Type B pancreatic cell (in vitro differentiated cells): Measurements from ENCODE around the gene TCEA2. TPM values are rescaled to one million over a fixed set of nuclear protein-coding genes. Genes with fewer than 3 reads are reported as not detected.
A peak's percentile ranks its signal among the peaks of the same experiment; 100 is the strongest.

Source experiments
- DNase-seq: peaks from one replicate; pipeline ENCODE4 v3.0.0; 2021; ENCODE audit warnings: mixed read lengths; ENCODE audit not compliant: unreplicated experiment; ENCODE audit errors: extremely low spot score
- H3K27ac Mint-ChIP-seq: 2 replicates; pipeline ENCODE4 v1.8.0; 2021; ENCODE audit warnings: mild to moderate bottlenecking, mixed read lengths
- H3K27me3 Mint-ChIP-seq: 2 replicates; pipeline ENCODE4 v1.8.0; 2021; ENCODE audit warnings: mixed read lengths
- H3K36me3 Mint-ChIP-seq: 2 replicates; pipeline ENCODE4 v1.8.0; 2021; ENCODE audit warnings: mixed read lengths
- H3K4me1 Mint-ChIP-seq: one replicate; pipeline ENCODE4 v1.8.0; 2021; ENCODE audit warnings: mixed read lengths; ENCODE audit not compliant: unreplicated experiment
- H3K4me3 Mint-ChIP-seq: 2 replicates; pipeline ENCODE4 v1.8.0; 2021; ENCODE audit warnings: mild to moderate bottlenecking, mixed read lengths
- H3K9me3 Mint-ChIP-seq: 2 replicates; pipeline ENCODE4 v1.8.0; 2021; ENCODE audit warnings: mixed read lengths
- CTCF ChIP-seq: fragments of 200-600 bp; sonication (generic); conservative IDR thresholded peaks from 2 replicates; pipeline ENCODE4 v1.5.0; 2021; ENCODE audit warnings: antibody characterized with exemption, mild to moderate bottlenecking
- total RNA-seq: library from RNA; stranded (reverse); gene quantifications from 2 replicates; pipeline ENCODE4 v1.2.1, GENCODE V29; 2021; ENCODE audit warnings: low replicate concordance

Gene TCEA2
- total RNA-seq, 1 donor from 2014 or later, result 73.3 TPM

DNA sequence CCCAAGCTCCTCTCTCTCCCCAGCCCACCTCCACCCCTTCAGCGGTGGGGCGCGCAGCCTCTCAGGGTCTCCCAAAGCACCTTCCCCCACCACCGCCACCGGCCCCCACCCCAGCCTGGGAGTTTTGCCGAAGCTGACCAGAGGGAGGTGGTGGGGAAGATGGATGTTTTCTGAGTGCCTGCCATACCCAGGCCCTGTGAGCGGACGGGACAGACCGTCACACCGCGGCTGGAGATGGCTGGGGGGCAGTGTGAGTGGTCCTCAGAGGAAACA, 21.3 kb upstream of the TCEA2 start:
- Mint-ChIP-seq H3K4me3 (peak overlapping the region; percentile 77), H3K27me3 (peaks cover 77% of the 10 kb centered on the region), H3K36me3 (no peaks in the 10 kb centered on the region), H3K9me3 (no peaks in the 10 kb centered on the region), H3K4me1 (peaks cover 5% of the 10 kb centered on the region), H3K27ac (peak overlapping the region; percentile 93)
- no peak for DNase-seq
- TF ChIP-seq CTCF, result no peak

DNA sequence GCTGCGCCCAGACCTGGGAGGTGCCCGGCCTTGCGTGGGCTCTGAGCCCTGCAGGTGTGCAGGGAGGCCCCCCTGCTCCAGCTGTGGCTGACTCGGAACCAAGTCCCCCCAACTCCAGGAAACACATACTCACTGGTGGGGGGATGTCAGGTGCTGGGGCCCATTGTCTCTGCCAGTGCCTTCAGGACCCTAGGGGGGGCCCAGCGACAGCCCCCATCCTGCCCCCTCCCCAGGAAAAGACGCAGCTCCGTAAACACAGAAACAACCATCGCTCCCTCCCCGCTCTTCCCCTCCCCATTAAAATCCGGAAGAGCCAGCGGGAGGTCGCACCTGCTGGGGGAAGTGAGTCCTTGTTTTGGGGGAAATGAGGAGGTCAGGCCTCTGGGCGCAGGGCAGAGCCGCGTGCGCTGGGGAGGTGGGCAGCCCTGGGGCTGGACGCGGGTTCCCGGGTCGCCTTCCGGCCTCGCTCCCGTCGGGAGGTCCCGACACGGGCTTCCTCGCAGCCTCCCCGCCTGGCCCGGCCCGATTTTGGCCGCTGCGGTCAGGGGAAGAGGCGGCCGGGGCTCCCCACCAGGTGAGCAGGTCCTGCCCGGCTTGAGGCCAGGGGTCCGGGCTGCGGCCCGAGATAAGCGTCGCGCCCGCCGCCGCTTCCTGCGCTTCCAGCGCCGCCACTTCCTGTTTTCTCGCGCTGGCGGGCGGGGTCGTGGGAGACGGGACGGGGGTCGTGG, 20.8 kb upstream of the TCEA2 start:
- no peak for DNase-seq
- Mint-ChIP-seq H3K27me3 (peaks cover 78% of the 10 kb centered on the region), H3K36me3 (no peaks in the 10 kb centered on the region), H3K4me3 (peak overlapping the region; percentile 77), H3K9me3 (no peaks in the 10 kb centered on the region), H3K4me1 (peaks cover 5% of the 10 kb centered on the region), H3K27ac (peak overlapping the region; percentile 93)
- TF ChIP-seq CTCF, result no peak

- Mint-ChIP-seq H3K27ac (peak overlapping the region; percentile 78), H3K27me3 (peaks cover 78% of the 10 kb centered on the region), H3K4me1 (peaks cover 5% of the 10 kb centered on the region), H3K9me3 (no peaks in the 10 kb centered on the region), H3K4me3 (peak overlapping the region; percentile 67), H3K36me3 (no peaks in the 10 kb centered on the region)
- no peak for TF ChIP-seq CTCF
- DNase-seq, result no peak
Observed at GRCh38 chr20:64043768-64044167, 19.2 kb upstream of the TCEA2 start.

DNA sequence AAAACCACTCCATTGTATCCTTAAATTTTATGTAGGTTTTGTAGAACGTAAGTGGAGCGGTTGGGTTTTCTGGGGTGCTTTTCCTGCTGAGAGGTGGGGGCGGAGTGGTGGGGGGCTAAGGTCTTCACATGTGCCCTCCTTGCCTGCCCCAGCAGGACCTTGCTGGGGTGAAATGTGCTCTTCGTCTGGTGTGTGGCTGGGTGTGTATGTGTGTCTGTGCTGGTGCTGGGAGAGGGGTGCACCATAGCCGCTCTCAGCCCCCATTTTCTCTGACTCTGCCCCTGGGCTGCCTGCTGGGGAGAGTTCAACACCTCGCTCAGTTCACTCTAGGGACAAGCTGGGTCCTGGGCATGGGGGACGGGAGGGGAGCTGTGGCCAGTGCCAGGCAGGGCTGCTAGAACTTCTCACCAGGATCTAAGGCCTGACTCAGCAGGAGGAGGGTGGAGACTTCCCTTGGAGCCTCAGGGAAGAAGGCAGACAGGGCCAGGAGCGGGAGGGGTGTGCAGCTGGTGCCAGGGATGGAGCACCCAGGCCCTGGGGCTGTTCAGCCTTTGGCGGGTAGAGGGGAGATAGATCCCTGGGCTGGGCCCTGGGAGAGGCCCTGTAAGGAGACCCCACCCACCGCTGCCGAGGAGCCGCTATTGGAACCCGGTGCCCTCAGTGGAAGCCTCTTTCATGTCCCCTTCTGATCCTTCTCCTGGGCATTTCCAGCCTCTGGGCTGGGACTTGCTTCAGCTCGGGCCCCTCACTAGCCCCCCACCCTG, 18.3 kb upstream of the TCEA2 start:
- H3K9me3 Mint-ChIP-seq, result no peaks in the 10 kb centered on the region
- no peak overlapping the region for H3K4me3 Mint-ChIP-seq
- H3K27ac Mint-ChIP-seq, result peak overlapping the region; percentile 64
- peaks cover 76% of the 10 kb centered on the region for H3K27me3 Mint-ChIP-seq
- TF ChIP-seq CTCF, result no peak
- peaks cover 5% of the 10 kb centered on the region for H3K4me1 Mint-ChIP-seq
- no peaks in the 10 kb centered on the region for H3K36me3 Mint-ChIP-seq
- no peak for DNase-seq

DNA sequence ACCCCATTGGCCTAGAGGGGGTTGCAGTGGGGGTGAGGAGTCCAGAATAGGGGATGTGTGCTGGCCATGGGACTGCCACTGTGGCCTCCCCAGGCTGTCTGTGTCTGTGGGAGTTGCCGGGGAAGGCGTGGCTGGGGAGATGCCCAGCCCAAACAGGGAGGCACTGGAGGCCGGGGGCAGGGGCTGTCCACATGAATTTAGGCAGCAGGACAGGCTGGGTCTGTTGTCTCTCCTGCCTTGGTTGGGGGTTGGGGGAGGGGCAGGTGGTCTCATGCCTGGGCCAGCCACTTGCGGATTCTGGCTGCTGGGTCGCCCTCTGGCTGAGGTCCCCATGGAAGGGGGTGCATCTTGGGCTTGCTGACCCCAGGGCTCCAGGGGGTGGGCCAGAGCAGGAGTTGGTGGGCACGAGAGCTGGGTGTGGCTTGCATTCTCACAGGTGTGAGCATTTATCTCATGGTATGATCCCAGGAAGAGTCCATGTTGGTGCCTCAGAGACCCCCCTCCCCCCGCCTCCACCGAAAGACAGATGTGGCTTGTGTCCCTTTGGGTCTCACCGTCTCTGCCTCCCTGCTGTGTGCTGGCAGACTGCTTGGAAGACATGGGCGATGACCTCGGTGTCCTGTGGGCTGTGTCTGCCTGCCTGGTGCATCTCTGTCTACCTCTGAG, 17.5 kb upstream of the TCEA2 start:
- DNase-seq, result no peak
- Mint-ChIP-seq H3K27me3 (peaks cover 74% of the 10 kb centered on the region), H3K4me1 (peaks cover 5% of the 10 kb centered on the region), H3K36me3 (no peaks in the 10 kb centered on the region), H3K27ac (no peak overlapping the region), H3K9me3 (no peaks in the 10 kb centered on the region), H3K4me3 (peak overlapping the region; percentile 21)
- no peak for TF ChIP-seq CTCF
